Uterus (tissue), 2 donors: ENCODE results near the gene FILIP1L.

ENCODE experiments used
- CTCF ChIP-seq, 4 experiments: fragments of 200-600 bp in 2 of 4; fragments of 450-650 bp in 2 of 4; sonication (generic) in 2 of 4; IDR thresholded peaks; one replicate each; pipeline ENCODE4 v1.5.1; 2016 to 2019; ENCODE audit warnings: antibody characterized with exemption in 4 of 4, mild to moderate bottlenecking in 2 of 4, moderate library complexity in 1 of 4
- POLR2A ChIP-seq, 2 donors: fragments of 450-650 bp; IDR thresholded peaks; one replicate each; pipeline ENCODE4 v1.6.1; 2016; ENCODE audit warnings: antibody characterized with exemption in 2 of 2, mild to moderate bottlenecking in 1 of 2, moderate library complexity in 1 of 2

DNA sequence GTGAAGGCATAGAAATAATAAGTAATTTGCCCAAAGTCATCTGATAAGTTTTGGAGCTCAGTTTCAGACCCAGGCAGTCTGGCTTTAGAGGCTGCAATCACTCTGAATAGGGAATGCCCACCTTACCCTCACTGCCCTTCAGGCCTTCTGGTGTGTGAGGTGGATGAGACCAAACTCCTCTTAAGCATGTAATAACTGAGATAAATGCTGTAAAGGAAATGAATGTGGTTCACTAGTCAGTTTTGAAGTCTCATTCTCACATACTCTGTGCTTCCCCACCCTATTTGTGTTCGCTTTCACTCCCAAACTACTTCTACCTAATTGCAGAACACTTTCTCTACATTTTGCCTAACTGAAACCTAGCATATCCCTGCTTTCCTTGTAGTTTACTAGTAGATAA, 144.1 kb downstream of the FILIP1L start:
- TF ChIP-seq POLR2A (IDR thresholded peaks at IDR 0.05) (no peak), CTCF (IDR thresholded peaks at IDR 0.05) (no peak)
